Fibroblast of lung (primary cell): ENCODE results near the gene GRIK4.

Experiments used
- EZH2 ChIP-seq: IDR thresholded peaks from 2 replicates; pipeline ENCODE4 v1.5.1; 2012; ENCODE audit warnings: low read length, control low read depth, mild to moderate bottlenecking; ENCODE audit errors: missing control alignments
- TF ChIP-seq, protein P1 (sequence below), 2 donors: IDR thresholded peaks in 1 of 2; conservative IDR thresholded peaks in 1 of 2; 1 replicate in 1 of 2; 2 replicates in 1 of 2; pipeline ENCODE4 v1.5.1; 2011 to 2012; ENCODE audit warnings: low read length in 2 of 2, control low read depth in 1 of 2, inconsistent platforms in 1 of 2, low read depth in 1 of 2, mild to moderate bottlenecking in 1 of 2

DNA sequence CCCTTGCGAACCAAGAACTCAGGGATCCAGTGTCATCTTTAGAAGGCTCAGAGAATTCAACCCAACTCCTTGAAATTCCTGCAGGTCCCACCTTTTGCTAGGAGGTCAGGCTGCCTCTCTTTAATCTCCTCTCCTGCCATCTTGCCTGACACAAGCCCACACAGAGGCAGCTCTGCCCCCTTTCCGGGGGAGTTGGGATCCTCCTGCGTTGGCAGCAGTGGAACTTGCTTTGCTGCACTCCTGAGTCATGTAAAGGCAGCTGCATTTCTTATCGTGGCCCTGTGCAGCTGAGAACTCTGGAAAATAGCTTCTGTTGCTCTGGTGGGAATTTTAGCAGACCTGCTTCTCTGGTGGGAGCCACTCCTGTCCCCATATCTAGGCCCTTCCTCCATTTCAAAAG, 370.0 kb downstream of the GRIK4 start:
- TF ChIP-seq, protein P1, sequence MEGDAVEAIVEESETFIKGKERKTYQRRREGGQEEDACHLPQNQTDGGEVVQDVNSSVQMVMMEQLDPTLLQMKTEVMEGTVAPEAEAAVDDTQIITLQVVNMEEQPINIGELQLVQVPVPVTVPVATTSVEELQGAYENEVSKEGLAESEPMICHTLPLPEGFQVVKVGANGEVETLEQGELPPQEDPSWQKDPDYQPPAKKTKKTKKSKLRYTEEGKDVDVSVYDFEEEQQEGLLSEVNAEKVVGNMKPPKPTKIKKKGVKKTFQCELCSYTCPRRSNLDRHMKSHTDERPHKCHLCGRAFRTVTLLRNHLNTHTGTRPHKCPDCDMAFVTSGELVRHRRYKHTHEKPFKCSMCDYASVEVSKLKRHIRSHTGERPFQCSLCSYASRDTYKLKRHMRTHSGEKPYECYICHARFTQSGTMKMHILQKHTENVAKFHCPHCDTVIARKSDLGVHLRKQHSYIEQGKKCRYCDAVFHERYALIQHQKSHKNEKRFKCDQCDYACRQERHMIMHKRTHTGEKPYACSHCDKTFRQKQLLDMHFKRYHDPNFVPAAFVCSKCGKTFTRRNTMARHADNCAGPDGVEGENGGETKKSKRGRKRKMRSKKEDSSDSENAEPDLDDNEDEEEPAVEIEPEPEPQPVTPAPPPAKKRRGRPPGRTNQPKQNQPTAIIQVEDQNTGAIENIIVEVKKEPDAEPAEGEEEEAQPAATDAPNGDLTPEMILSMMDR (conservative IDR thresholded peaks at IDR 0.05 in 1 of 2, IDR thresholded peaks at IDR 0.05 in 1 of 2; ENCODE audit: low read depth in 1 of 2, low read length in 2 of 2): no peak
- no peak for TF ChIP-seq EZH2
